Testis (tissue), 2 donors: ENCODE measurements around the gene TMEM30B.

ENCODE experiments used
- CTCF ChIP-seq, 3 experiments: fragments of 450-650 bp in 2 of 3; fragments of 200-600 bp in 1 of 3; sonication (generic) in 1 of 3; IDR thresholded peaks; one replicate each; pipeline ENCODE4 v1.5.1; 2016 to 2019; ENCODE audit warnings: antibody characterized with exemption in 3 of 3, mild to moderate bottlenecking in 2 of 3, moderate library complexity in 1 of 3
- POLR2A ChIP-seq: fragments of 450-650 bp; IDR thresholded peaks from one replicate; pipeline ENCODE4 v1.6.1; 2017; ENCODE audit warnings: antibody characterized with exemption, mild to moderate bottlenecking, moderate library complexity

- TF ChIP-seq CTCF (IDR thresholded peaks at IDR 0.05) (no peak), POLR2A (no peak)
These were observed 19.6 kb upstream of the TMEM30B start for GRCh38 chr14:61300754-61301153.
